ENCODE data around the gene SMIM14.

The SMIM14 gene

DNA sequence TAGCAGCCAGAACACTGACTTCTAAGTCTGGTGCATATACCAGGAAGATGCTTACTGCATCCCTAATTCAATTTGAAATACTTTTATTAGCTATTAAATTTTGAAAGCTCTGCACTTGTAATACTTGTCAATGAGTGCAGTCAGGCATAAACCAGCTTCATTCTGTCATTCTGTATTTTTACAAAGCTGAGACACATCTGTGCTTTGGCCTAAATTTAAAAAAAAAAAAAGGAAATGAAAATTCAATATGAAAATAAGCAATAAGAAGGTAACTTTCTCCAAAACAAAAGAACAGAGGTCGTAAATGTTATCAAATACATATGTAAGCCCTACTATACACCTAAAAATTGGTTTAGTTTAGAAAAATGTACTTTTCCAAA, 7.0 kb downstream of the SMIM14 start:
- TF ChIP-seq, protein P1, sequence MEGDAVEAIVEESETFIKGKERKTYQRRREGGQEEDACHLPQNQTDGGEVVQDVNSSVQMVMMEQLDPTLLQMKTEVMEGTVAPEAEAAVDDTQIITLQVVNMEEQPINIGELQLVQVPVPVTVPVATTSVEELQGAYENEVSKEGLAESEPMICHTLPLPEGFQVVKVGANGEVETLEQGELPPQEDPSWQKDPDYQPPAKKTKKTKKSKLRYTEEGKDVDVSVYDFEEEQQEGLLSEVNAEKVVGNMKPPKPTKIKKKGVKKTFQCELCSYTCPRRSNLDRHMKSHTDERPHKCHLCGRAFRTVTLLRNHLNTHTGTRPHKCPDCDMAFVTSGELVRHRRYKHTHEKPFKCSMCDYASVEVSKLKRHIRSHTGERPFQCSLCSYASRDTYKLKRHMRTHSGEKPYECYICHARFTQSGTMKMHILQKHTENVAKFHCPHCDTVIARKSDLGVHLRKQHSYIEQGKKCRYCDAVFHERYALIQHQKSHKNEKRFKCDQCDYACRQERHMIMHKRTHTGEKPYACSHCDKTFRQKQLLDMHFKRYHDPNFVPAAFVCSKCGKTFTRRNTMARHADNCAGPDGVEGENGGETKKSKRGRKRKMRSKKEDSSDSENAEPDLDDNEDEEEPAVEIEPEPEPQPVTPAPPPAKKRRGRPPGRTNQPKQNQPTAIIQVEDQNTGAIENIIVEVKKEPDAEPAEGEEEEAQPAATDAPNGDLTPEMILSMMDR (IDR thresholded peaks at IDR 0.05; ENCODE audit: control insufficient read depth, extremely low read depth, insufficient read depth), result no peak
- no peak for DNase-seq (ENCODE audit: low read depth)
- H3K4me3 ChIP-seq (ENCODE audit: low read depth, low read length), result no peak overlapping the region

DNA sequence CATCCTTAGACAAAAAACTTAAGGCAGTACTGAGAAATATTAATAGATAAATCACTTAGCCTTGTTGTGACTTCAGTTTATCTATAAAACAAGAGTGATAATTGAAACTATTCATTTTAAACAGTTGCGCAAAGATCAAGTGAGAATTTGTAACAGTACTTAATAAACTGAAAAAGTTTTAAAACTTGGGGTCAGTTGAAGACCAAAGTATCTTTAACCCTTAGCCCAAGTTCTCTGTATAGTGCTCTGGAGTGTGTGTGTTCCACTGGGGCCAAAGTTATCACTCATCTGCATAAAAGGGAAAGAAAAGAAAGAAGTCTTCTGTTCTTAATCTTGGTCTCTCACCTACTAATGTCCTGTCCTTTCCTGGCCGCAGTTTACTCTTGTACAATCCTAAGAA, 11.3 kb downstream of the SMIM14 start:
- no peak overlapping the region for H3K4me3 ChIP-seq (ENCODE audit: low read depth, low read length)
- no peak for DNase-seq (ENCODE audit: low read depth)
- TF ChIP-seq, protein P1 (IDR thresholded peaks at IDR 0.05; ENCODE audit: control insufficient read depth, extremely low read depth, insufficient read depth), result no peak

DNA sequence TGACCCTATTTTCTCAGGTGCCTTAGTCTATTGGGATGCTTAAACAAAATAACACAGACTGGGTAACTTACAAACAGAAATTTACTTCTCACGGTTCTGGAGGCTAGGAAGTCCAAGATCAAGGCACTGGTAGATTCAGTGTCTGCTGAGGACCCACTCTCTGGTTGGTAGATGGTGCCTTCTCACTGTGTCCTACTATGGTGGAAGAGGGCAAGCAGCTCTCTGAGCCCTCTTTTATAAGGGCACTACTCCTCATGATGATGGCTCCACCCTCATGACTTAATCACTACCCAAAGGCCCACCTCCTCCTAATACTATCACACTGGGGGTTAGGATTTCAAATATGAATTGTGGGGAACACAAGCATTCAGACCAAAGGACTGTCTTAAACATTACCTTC, 11.8 kb downstream of the SMIM14 start:
- H3K4me3 ChIP-seq (ENCODE audit: low read depth, low read length), result no peak overlapping the region
- TF ChIP-seq, protein P1 (IDR thresholded peaks at IDR 0.05; ENCODE audit: control insufficient read depth, extremely low read depth, insufficient read depth), result no peak

GRCh38 chr4:39626261-39626660, 12.4 kb downstream of the SMIM14 start:
- no peak for DNase-seq (ENCODE audit: low read depth)
- no peak overlapping the region for H3K4me3 ChIP-seq (ENCODE audit: low read depth, low read length)
- TF ChIP-seq, protein P1 (IDR thresholded peaks at IDR 0.05; ENCODE audit: control insufficient read depth, extremely low read depth, insufficient read depth), result no peak

More for the DNA sequence above, 11.8 kb downstream of the SMIM14 start:
- no peak for DNase-seq (ENCODE audit: low read depth)

DNA sequence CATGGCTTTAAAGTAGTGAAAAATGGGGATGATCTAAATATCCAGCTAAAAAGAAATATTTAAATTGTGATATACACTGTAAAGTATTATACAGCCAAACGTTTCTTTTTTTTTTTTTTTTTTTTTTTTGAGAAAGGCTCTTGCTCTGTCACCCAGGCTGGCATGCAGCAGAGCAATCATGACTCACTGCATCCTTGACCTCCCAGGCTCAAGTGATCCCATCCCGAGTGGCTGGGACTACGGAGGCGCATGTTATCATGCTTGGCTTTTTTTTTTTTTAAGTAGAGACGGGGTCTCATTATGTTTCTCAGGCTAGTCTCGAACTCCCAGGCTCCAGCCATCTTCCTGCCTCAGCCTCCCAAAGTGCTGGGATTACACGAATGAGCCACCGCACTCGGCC, 17.1 kb downstream of the SMIM14 start:
- TF ChIP-seq, protein P1 (IDR thresholded peaks at IDR 0.05; ENCODE audit: control insufficient read depth, extremely low read depth, insufficient read depth), result no peak
- H3K4me3 ChIP-seq (ENCODE audit: low read depth, low read length), result no peak overlapping the region
- DNase-seq (ENCODE audit: low read depth), result no peak

DNA sequence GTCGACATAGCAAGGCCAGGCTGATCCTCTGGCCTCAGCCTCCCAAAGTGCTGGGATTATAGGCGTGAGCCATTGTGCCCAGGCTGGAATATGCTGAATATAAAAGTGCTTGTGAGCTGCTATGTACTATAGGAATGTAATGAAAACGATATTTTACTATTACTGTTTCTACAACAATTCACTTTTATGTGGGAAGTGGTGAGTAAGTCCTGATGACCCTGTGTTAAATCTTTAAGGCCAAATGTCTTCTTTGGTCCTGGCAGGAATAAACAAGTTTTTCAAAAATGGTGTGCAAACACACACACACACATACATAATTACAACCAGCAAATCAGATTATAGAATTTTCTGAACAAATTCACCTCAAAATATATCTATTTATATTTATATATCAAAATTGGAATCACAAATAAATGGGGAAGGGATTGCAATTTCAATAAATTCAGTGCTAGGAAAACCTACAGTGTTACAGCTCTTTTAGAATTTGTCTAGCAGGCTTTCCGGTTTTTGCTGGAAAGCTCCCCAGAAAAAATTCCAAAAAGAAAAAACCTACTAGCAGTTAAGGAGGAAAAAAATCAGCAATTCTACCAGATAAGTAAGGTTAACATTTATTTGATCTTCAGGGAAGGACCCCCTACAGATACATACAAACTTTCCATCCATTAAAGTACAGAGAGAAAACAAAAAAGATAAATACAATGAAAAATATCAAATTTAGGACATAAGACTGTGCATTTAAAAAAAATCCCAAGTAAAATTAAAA, 17.9 kb downstream of the SMIM14 start:
- no peak overlapping the region for H3K4me3 ChIP-seq (ENCODE audit: low read depth, low read length)
- DNase-seq (ENCODE audit: low read depth), result no peak
- TF ChIP-seq, protein P1 (IDR thresholded peaks at IDR 0.05; ENCODE audit: control insufficient read depth, extremely low read depth, insufficient read depth), result no peak

DNA sequence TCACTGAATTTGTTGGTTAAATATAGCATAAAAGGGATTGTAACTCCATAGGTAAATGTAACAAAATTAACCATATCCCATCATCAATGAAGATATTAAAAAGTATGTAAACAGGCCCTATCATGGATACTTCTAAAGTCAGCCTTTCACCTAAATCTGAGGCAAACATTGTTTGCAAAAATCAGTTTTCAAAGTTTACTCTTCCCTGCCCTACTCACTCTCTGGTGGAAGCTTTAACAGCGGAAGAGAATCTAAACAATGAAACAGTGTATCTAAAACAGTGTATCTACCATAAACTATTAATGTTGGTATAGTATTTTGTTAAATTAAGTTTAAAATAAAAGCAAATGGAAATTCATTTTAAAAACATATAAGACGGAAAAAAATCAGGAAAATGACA, 21.1 kb downstream of the SMIM14 start:
- TF ChIP-seq, protein P1 (IDR thresholded peaks at IDR 0.05; ENCODE audit: control insufficient read depth, extremely low read depth, insufficient read depth), result no peak
- no peak overlapping the region for H3K4me3 ChIP-seq (ENCODE audit: low read depth, low read length)

More for the DNA sequence above, 21.1 kb downstream of the SMIM14 start:
- no peak for DNase-seq (ENCODE audit: low read depth)

Data from LNCaP clone FGC (cell line).